T-helper 9 cell (primary cell): Measurements from ENCODE around the gene LAMC2.
"Not testable (repeated sequence)": the region's sequence is repeated elsewhere in the genome, so short reads cannot be mapped to it uniquely, and the experiment has no call there.

Experiments used
- DNase-seq: peaks from one replicate; pipeline ENCODE4 v3.0.0-alpha.2; 2020

The LAMC2 gene

DNA sequence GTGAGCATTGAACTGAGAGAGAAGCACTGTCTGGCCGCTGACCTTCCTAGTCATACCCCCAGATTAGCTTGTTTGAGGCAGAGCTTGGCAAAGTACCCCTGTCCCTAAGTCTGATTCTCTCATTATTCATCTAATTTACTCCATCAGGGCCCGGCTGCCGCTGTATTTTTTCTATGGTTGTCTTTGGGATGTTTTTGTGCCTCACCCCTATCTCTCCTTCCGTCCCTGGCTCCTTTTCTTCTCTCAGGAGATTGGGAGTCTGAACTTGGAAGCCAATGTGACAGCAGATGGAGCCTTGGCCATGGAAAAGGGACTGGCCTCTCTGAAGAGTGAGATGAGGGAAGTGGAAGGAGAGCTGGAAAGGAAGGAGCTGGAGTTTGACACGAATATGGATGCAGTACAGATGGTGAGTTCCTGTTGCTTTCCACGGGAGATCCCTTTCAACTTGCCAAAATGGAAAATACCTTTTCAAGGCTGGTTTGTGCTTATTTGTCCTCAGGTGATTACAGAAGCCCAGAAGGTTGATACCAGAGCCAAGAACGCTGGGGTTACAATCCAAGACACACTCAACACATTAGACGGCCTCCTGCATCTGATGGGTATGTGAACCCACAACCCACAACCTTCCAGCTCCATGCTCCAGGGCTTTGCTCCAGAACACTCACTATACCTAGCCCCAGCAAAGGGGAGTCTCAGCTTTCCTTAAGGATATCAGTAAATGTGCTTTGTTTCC is 53.9 kb downstream of the LAMC2 start:
- no peak for DNase-seq

DNA sequence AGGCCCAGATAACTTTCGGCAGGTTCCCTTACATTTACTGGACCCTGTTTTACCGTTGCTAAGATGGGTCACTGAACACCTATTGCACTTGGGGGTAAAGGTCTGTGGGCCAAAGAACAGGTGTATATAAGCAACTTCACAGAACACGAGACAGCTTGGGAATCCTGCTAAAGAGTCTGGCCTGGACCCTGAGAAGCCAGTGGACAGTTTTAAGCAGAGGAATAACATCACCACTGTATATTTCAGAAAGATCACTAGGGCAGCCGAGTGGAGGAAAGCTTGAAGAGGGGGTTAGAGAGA is 54.4 kb downstream of the LAMC2 start:
- no peak for DNase-seq

DNA sequence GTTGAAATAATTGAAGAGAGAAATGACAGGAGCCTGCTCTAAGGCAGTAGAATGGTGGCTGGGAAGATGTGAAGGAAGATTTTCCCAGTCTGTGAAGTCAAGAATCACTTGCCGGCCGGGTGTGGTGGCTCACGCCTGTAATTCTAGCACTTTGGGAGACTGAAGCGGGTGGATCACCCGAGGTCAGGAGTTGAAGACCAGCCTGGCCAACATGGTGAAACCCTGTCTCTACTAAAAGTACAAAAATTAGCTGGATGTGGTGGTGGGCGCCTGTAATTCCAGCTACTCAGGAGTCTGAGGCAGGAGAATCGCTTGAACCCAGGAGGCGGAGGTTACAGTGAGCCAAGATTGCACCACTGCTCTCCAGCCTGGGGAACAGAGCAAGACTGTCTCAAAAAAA is 54.8 kb downstream of the LAMC2 start:
- DNase-seq: not testable (repeated sequence)

DNA sequence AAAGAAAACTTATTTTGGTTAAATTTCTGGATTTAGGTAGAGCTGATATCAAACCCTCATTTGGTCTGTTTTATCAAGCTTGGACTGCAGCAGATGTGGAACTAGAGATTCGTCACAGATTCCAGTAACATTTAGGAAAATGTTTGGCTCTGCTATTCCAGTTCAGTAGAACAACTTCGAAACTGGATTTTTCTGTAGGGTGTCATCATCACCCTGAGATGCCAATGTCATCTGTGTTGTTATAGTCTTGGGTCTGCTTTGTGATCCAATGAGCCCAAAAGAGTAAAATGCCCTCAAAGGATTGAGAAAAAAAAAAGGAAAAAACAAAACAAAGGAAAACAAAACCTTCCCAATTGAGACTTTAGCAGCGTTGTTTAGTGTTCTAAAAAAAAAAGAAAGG is 55.4 kb downstream of the LAMC2 start:
- no peak for DNase-seq

DNA sequence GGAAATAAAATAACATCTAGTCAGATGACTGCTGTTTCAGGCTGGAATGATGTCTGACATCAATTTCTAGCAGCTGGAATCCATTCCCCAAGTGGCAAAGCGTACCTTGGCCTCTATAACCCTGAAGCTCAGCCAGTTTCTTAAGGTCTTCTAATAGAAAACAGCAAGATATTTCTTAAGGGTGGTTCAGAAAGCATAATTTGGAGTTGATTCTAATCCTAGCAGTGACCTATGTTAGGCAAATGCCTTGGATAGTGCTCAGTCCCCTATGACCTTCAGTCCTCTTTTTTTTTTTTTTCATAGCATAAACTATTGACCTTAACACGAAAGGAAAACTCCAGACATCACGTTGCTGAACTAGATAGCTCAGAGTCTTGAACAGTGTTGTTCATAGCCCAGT is 56.5 kb downstream of the LAMC2 start:
- no peak for DNase-seq

DNA sequence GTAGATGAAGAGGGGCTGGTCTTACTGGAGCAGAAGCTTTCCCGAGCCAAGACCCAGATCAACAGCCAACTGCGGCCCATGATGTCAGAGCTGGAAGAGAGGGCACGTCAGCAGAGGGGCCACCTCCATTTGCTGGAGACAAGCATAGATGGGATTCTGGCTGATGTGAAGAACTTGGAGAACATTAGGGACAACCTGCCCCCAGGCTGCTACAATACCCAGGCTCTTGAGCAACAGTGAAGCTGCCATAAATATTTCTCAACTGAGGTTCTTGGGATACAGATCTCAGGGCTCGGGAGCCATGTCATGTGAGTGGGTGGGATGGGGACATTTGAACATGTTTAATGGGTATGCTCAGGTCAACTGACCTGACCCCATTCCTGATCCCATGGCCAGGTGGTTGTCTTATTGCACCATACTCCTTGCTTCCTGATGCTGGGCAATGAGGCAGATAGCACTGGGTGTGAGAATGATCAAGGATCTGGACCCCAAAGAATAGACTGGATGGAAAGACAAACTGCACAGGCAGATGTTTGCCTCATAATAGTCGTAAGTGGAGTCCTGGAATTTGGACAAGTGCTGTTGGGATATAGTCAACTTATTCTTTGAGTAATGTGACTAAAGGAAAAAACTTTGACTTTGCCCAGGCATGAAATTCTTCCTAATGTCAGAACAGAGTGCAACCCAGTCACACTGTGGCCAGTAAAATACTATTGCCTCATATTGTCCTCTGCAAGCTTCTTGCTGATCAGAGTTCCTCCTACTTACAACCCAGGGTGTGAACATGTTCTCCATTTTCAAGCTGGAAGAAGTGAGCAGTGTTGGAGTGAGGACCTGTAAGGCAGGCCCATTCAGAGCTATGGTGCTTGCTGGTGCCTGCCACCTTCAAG is 57.3 kb downstream of the LAMC2 start:
- no peak for DNase-seq

DNA sequence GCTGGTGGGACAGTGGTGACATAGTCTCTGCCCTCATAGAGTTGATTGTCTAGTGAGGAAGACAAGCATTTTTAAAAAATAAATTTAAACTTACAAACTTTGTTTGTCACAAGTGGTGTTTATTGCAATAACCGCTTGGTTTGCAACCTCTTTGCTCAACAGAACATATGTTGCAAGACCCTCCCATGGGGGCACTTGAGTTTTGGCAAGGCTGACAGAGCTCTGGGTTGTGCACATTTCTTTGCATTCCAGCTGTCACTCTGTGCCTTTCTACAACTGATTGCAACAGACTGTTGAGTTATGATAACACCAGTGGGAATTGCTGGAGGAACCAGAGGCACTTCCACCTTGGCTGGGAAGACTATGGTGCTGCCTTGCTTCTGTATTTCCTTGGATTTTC is 58.4 kb downstream of the LAMC2 start:
- DNase-seq: no peak

DNA sequence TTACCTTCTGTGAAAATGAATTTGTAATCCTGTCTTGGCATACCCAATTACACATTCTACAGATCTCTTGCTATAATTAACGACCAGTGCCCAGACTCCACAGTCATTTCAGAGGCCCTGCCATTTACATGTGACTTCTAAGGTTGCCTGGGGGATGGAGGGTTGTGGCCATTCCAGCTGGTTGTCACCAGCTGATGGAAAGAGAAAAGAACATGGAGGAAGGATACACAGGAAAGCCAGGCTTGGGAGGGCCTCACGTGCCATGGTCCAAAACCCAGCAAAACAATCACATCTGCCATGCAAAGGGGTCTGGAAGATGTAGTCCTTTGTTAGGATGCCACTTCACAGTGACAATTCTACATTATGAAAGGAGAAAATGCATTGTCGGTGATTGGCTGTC is 59.3 kb downstream of the LAMC2 start:
- no peak for DNase-seq

DNA sequence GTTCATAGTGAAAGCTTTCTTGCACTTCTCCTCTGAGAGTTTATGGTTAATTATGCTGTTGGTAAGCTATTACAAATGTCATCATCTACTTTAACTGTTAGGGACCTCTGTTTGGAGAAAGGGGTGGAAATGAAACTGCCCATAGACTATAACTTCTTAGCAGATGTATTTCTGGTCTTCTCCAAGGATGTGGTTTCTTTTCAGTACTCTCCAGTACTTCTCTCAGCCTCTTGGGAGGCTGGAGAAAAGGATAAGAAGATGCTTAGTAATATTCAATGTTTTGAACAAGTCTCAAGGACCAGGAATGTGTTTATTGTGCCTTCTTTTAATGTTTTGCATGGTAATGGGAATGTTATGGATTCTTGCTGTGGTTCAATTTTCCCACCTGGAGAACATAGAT is 60.4 kb downstream of the LAMC2 start:
- no peak for DNase-seq

DNA sequence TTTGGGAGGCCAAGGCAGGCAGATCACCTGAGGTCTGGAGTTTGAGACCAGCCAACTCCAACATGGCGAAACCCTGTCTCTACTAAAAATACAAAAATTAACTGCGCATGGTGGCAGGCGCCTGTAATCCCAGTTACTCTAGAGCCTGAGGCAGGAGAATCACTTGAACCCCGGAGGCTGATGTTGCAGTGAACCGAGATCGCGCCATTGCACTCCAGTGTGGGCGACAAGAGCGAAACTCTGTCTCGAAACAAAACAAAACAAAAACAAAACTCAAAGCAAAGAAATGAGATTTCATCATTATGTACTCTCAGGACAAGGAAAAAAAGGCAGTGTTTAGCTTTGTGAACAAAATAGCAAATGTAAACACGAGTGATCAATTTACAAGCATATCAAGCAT is 61.0 kb downstream of the LAMC2 start:
- DNase-seq: no peak

DNA sequence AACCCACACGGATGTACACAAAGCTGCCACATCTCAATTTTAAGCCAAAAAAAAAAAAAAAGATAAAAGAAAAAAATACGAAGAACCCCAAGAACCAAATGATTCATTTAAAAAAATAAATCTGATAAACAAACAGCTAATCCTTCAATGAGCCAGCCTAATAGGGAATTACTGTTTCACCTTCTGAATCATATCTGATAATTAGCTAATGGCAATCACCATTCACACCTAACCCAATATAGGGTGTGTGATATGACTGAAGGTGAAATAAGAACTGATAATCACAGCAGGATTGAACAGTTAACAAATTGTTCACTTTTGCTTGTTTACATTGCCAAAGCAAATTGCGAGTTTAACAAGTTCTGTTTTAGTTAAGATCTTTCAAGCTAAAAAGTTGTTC is 61.4 kb downstream of the LAMC2 start:
- DNase-seq: no peak

DNA sequence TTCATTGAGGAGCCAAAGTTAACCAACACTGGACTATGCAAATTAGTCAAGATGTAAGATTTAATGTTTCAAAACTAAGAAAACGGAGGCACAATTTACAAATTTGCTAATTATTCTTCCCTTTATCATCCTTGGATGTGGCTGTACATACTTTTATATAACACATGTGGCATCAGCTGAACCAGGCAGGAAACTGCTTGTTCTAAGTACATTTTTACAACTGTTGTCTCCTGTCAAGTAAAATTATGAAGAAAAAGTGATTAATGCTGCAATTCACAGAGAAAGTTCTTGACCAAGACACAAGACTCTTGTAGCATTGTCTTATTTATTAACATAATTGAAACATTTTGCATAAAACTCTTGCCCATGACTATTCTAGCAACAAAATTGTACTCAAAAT is 61.9 kb downstream of the LAMC2 start:
- no peak for DNase-seq

DNA sequence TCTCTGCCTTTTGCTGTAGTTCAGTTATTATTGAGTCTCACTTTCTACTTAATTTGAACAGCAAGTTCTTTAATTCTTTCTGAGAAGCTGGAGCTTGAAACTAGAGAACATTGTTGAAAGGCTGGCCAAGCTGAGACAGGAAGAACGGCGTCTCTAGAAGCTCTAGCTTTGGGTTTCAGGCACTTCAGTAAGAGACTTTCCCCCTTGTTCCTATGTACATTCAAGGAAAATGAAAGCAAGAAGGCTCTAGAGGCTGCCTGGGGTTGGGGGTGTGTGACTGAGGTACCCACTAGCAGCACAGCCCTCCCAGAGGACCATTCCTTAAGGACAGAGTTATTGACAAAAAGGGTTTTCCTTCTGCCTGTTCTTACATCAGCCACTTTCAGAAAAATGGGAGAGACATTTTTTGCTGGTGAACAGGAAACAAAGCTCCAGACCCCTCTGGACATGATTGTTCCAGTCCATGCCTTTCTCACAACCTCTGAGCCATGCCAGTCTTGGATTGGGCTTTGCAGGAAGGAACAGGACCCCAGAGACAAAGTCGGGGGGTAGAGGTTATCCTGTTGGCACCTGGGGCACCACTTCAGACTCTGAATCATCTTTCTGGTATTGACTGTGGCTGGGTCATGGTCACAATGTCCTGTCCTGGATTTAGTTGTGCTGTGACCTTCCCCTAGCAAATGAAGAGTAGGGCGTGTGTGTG is 63.1 kb downstream of the LAMC2 start:
- DNase-seq: no peak

DNA sequence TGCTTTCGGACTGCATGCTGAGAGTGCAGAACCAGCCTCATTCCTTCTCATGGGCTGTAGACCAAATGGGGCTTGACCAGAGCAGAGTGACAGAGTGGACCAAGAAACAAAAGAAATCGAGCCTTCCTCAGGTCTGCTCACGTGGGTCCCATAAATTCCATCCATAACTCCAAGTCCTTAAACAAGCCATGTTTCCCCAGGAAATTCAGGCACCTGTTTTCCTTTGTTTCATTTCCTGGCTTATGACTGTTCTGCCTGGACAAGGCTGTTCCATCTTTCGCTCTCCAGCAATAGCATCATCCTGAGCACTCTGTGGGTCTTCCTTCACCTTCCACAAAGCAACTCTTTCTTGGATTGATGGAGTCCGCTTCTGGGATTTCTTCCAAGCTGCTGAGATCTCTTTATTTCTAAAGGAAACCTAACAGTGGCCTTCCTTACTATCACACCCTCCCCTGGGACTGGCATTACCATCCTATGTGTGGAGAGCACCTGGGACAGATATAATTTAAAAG is 63.9 kb downstream of the LAMC2 start:
- DNase-seq: no peak

DNA sequence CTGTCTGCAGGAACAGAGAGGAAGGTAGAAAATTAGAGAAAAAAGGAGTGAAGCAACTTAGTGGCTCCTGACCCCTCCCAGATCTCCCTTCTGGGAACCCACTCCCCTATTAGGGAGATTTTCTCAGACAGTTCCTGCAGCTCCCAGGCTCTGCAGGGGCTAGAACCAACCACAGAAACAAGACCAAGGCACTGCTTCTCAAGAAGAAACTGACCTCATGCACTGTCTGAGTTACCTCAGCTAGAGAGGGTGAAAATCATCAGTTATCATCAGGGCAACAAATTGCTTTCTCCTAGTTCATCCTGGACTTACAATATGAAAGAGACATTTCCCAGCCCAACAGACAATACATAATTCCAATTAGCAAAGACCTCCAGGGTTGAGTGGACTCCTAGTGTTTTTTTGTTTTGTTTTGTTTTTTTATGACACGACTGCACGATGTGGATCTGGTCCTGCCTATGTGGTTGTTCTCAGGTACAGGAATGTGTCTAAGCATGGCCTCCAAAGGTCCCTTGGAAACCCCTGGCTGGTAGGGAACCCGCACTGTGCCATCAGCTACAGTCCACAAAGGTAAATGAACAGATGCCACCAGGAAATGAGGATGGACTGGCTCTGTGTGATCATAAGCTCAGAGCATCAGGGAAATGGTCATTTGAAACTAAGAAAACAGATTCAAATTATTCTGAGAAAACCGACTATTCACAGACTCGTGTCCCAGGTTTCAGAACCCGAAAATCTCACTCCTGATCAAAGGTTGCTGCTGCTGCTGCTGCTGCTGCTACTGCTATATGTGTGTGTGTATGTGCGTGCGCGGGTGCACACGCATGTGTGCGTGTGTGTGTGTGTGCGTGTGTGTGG is 65.3 kb downstream of the LAMC2 start:
- DNase-seq: no peak

DNA sequence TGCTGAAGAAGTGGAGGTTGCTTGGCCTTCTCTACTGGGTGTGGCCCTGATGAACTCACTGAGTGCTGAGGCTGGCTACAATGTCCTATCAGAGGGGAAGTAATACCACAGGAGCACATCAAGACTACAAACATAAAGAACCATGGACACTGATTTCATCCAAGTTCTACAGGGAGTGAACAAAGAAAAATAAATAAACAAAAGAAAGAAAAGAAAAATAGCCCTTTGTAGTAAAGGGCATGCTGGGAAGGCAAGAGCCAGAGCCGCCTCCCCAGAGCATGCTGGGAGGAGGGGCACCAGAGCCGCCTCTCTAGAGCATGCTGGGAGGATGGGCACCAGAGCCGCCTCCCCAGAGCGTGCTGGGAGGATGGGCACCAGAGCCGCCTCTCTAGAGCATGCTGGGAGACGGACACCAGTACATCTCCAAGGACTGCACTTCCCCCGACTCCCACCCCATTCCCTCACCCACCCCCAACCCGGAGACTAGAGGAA is 65.9 kb downstream of the LAMC2 start:
- DNase-seq: no peak

DNA sequence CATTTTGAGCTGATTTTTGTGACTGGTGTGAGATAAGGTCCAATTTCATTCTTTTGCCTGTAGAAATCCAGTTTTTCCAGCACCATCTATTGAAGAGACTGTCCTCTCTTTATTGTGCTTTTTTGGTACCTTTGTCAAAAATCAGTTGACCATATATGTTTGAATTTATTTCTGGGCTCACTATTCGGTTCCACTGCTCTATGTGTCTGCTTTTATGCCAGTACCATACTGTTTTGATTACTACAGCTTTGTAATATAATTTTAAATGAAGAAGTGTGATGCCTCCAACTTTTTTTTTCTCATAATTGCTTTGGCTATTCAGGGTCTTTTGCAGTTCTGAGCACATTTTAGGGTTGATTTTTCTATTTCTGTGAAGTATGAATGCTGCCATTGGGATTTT is 69.0 kb downstream of the LAMC2 start:
- no peak for DNase-seq

DNA sequence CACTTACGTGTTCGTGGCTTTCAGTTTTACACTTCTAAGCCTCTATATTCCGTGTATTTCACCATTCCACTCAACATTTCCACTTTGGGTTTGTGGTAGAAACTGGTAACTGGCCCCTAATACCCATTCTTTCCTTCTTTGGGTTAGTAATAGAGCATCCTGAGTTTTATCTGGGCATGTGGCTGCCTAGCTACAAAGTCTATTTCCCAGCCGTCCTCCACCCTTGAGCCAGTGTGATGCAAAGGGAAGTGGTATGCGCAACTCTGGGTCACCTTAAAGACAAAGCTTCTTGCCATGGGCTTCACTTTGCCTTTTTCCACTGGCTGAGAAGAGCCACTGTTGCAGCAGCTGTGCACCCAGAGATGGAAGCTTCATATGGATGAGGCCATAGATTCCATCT is 73.9 kb downstream of the LAMC2 start:
- DNase-seq: no peak

DNA sequence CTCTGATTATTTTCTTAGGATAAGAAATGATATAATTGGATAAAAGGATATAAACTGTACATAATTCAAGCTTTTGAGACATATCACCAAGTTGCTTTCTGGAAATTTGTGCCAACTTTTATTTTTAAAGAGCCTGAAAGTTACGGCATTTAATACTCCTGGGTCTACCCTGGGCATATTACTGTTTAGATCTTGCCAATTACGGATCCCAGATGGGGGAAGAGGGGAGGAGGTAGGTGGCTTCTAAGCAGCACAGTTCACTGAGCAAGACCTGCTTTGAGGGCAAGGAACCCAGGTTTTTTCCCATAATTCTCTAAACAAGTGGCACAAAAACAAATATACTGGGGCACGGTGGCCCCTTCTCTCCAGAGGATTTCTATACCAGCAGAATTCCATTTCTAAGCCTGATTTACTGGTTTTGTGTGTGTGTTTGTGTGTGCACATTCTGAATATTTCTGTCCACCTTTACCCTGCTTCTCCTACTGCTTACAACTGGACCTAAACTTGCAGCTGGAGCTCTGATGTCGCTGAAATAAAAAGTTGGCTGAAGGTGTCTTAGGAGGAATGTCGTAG is 76.7 kb downstream of the LAMC2 start:
- no peak for DNase-seq

DNA sequence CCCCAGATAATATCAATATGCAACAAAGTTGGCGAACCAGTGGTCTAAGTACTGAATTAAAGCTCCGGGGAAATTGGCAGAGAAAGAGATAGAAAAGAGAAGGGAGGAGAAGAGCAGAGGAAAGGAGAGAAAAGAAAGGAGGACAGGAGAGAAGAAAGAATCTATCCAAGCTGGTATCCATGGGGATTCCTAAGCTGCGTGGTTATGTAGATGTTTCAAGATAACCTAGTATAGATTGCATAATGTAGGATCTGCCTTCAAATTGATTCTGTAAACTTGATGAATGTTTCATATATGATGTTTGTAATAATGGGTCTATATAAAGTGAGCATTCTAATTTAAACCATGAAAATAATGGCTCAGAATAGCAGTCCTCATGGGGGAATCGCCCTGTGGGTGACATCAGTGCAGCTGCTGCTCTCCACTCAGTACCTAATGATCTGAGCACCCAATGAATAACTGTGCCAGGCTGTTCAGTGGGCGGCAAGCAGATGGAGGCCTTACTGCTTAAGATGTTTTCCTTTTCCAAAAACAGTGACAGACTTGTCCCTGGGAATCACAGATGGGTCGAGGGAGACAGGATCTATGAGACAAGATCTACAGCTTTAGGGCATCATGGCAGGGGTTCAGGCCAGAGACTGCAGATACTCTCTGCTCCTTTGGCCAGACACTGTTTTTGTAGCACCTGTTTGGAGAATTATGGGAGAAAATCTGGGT is 78.0 kb downstream of the LAMC2 start:
- no peak for DNase-seq

DNA sequence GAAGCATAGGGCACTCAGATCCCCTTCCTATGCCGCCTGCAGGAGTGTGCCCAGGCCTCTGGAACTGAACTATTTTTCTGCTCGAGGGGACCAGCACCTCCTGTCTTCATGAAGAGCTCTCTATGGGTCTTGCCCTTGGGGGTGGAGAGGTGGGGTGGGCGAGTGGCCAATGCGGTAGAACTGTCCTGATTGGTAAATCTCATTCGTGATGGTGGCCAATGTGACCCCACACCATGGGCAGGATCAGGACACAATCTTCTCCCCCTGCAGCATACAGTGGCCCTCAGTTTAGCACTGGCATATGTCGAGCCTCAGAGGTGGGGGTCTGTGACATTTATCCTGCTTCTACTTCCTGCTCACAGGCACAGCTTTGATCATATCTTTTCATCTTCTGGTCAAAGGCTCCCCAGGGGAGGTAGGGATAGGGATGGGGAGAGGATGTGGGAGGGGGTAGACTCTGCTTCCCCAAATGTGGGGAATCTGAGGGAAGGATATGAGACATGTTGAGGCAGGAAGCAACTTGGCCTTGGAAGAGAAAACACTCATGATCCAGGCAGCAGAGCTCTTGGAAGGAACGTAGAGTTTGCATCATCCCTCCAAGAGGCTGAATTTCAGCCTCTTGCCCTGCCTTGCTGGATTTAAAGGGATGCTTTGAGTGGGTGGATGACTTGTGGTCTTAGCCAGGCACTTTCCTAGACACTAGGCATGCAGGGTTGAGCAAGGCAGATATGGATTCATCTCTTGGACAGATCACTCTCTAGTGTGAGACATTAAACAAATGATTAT is 81.8 kb downstream of the LAMC2 start:
- no peak for DNase-seq
